HS-27A (cell line): ENCODE data around the gene LETM1.

Source experiments
- DNase-seq: peaks from one replicate; pipeline ENCODE4 v3.0.0-alpha.2; 2012; ENCODE audit warnings: low read depth, missing footprints

LETM1 gene

DNA sequence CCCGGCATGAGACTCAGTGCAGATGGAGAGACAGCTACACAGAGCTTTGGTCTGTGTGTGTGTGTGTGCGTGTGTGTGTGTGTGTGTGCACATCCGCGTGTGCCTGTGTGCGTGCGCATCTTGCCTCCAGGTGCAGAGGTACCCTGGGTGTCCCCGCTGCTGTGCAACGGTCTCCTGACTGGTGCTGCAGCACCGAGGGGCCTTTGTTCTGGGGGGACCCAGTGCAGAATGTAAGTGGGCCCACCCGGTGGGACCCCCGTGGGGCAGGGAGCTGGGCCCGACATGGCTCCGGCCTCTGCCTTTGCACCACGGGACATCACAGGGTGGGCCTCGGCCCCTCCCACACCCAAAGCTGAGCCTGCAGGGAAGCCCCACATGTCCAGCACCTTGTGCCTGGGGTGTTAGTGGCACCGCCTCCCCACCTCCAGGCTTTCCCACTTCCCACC lies 48.6 kb downstream of the LETM1 start:
- no peak for DNase-seq

DNA sequence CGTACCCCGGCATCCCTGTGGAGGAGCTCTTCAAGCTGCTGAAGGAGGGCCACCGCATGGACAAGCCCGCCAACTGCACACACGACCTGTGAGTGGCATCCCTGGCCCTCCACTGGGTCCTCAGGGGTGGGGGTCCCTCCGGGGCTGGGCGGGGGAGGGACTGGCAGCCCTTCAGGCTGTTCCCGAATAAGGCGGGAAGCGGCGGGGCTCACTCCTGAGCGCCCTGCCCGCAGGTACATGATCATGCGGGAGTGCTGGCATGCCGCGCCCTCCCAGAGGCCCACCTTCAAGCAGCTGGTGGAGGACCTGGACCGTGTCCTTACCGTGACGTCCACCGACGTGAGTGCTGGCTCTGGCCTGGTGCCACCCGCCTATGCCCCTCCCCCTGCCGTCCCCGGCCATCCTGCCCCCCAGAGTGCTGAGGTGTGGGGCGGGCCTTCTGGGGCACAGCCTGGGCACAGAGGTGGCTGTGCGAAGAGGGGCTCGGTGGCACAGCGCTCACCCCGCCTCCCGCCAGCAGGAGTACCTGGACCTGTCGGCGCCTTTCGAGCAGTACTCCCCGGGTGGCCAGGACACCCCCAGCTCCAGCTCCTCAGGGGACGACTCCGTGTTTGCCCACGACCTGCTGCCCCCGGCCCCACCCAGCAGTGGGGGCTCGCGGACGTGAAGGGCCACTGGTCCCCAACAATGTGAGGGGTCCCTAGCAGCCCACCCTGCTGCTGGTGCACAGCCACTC lies 49.2 kb downstream of the LETM1 start:
- DNase-seq = no peak

DNA sequence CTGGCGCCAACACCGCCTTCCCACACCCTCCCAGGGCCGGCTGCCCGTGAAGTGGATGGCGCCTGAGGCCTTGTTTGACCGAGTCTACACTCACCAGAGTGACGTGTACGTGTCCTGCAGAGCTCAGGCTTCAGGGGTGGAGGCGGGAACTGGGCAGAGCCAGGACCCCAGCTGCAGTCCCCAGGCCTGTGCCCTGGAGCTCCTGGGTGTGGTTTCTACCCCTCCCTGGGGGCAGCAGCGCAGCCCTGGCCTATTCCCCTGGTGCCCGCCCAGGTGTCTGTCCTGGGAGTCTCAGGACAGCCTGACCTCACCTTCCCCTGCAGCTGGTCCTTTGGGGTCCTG lies 49.8 kb downstream of the LETM1 start:
- DNase-seq = no peak

DNA sequence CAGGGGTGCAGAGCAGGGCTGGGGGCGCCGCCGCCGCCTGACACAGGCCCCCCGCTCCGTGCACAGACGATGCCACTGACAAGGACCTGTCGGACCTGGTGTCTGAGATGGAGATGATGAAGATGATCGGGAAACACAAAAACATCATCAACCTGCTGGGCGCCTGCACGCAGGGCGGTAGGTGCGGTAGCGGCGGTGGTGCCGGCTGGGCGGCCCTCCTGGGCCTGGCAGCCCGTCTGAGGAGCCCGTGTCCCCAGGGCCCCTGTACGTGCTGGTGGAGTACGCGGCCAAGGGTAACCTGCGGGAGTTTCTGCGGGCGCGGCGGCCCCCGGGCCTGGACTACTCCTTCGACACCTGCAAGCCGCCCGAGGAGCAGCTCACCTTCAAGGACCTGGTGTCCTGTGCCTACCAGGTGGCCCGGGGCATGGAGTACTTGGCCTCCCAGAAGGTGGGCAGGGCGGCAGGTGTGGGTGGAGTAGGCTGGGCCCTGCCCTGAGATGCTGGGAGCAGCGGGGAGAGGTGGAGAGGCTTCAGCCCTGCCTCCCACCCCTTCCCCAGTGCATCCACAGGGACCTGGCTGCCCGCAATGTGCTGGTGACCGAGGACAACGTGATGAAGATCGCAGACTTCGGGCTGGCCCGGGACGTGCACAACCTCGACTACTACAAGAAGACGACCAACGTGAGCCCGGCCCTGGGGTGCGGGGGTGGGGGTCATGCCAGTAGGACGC lies 50.3 kb downstream of the LETM1 start:
- DNase-seq = no peak

DNA sequence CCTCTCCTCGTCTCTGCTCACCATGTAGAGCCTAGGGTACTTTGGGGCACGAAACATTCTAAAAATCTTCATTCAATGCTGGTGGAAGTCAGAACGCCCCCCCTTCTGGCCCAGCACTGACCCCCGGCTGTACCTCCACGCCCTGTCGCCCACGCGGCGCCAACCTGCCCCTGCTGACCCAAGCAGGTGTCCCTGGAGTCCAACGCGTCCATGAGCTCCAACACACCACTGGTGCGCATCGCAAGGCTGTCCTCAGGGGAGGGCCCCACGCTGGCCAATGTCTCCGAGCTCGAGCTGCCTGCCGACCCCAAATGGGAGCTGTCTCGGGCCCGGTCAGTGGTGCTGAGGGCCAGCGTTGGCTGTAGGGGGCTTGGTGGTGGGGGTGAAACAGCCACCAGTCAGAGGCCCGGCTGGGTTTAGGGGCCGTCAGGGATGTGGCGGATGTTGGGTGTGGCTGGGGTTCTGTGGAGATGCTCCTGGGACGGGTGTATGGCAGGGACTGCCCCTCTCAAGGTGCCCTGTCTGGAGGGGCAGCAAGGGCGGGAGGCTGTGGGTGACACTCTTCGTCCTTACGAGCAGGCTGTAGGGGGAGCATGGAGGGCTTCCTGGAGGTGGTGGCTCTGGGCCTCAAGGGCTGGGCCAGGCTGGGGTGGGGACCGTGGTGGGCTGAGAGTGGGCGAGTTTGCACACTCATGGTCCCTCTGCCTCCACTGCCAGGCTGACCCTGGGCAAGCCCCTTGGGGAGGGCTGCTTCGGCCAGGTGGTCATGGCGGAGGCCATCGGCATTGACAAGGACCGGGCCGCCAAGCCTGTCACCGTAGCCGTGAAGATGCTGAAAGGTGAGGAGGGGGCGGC lies 51.1 kb downstream of the LETM1 start:
- DNase-seq = no peak

DNA sequence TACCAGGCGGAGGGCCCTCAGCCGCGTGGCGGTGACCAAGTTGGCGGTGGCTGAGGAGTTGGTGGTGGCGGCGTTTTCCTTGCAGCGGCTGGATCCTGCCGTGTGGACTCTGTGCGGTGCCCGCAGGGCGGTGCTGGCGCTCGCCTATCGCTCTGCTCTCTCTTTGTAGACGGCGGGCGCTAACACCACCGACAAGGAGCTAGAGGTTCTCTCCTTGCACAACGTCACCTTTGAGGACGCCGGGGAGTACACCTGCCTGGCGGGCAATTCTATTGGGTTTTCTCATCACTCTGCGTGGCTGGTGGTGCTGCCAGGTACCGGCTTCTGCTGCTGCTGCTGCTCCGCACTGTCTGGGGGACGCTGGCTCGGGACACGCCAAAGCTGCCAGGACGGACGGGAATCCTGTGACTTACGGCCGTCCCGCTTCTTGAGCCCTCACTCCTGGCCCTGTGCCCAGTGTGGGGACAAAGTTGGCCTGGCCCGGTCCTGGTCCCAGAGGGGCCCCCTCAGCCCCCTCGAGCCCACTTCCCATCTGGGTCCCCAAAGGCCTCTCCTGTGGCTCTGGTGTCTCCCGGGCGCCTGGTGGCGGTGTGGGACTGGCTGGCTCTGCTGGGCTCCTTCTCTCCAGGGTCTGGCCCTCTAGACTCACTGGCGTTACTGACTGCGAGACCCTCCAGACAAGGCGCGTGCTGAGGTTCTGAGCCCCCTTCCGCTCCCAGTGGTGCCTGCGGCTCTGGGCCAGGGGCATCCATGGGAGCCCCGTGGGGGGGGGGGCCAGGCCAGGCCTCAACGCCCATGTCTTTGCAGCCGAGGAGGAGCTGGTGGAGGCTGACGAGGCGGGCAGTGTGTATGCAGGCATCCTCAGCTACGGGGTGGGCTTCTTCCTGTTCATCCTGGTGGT lies 52.2 kb downstream of the LETM1 start:
- no peak for DNase-seq

DNA sequence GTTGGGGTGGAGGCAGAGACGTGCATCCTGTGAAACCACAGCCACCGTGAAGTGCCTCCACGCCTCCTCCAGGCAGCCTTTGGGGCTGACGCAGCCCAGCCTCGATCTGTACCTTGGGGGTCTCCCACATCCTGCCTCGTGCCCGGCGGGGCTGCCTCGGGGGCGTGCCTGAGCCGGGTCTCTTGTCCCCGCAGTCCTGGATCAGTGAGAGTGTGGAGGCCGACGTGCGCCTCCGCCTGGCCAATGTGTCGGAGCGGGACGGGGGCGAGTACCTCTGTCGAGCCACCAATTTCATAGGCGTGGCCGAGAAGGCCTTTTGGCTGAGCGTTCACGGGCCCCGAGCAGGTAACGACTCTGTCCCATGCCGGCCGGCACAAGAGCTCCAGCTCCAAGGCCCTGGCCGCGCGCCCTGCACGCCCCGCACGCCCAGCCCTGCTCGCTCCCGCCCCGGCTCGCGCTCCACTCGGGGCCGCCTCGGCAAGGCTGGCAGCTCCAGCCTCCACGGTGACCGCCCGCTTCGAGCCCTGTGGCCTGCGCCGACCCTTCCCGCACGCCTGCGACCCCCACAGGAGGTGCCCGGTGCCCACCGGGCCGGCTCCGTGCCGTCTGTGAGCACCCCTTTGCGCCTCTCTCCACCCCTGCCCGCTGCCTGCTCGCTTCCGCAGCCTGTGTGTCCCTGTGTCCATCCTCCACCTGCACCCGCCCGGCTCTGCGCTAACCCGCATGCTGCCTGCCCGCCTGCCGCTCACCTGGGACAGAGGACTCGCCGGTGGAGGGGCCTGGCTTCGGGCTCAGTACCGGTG lies 53.0 kb downstream of the LETM1 start:
- no peak for DNase-seq

DNA sequence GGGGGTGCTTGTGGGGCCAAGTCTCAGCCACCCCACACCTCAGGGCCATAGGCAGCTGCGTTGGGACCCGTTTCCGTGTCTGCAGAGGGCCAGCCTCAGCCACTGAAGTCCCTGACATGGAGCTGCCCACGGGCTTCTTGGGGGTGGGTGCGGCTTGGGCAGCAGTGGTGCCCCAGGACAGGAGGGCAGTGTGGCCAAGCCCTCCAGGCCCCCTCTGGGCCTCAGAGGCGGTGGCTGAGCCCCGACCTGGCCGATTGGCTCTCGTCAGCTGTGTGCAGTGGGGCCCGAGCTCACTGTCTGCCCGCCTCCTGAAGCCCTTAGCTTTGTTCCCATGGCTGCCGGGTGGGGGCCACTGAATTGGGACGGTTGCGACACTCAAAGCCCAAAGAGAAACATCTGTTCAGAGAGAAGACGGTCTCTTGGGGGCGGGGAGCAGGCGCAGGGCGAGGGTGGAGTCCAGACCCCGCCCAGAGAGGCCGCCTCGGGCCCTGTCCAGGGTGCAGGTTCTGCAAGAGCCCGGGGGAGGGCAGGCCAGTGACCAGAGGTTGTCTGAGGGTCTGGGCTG lies 53.7 kb downstream of the LETM1 start:
- DNase-seq = no peak

DNA sequence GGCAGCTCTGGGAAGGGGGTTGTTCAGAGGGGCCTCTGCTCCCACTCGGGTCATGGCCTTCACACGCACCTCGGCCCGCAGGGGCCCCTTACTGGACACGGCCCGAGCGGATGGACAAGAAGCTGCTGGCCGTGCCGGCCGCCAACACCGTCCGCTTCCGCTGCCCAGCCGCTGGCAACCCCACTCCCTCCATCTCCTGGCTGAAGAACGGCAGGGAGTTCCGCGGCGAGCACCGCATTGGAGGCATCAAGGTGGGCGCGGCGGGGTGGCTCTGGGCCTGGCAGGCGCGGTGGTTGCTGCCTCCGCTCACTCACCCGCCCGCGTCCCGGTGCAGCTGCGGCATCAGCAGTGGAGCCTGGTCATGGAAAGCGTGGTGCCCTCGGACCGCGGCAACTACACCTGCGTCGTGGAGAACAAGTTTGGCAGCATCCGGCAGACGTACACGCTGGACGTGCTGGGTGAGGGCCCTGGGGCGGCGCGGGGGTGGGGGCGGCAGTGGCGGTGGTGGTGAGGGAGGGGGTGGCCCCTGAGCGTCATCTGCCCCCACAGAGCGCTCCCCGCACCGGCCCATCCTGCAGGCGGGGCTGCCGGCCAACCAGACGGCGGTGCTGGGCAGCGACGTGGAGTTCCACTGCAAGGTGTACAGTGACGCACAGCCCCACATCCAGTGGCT lies 54.5 kb downstream of the LETM1 start:
- DNase-seq = no peak

DNA sequence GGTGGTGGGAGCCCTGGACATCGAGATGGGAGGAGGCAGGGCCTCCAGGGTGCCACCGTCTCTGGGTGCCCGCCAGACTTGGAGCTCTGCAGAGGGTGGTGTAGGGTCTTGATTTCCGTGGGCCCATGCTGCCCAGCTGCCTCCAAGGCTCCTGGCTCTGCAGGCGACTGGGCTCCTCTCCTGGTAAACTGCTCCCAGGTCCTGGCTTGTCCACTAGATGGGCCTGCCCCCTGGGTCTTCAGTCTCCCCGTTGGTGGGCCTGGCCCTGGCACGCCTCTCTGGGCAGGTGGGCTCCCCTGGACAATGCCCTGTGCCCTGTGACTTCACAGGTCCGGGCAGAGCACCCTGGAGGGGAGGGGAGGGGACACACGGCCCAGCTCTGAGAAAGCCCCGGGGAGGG lies 55.2 kb downstream of the LETM1 start:
- DNase-seq = no peak

DNA sequence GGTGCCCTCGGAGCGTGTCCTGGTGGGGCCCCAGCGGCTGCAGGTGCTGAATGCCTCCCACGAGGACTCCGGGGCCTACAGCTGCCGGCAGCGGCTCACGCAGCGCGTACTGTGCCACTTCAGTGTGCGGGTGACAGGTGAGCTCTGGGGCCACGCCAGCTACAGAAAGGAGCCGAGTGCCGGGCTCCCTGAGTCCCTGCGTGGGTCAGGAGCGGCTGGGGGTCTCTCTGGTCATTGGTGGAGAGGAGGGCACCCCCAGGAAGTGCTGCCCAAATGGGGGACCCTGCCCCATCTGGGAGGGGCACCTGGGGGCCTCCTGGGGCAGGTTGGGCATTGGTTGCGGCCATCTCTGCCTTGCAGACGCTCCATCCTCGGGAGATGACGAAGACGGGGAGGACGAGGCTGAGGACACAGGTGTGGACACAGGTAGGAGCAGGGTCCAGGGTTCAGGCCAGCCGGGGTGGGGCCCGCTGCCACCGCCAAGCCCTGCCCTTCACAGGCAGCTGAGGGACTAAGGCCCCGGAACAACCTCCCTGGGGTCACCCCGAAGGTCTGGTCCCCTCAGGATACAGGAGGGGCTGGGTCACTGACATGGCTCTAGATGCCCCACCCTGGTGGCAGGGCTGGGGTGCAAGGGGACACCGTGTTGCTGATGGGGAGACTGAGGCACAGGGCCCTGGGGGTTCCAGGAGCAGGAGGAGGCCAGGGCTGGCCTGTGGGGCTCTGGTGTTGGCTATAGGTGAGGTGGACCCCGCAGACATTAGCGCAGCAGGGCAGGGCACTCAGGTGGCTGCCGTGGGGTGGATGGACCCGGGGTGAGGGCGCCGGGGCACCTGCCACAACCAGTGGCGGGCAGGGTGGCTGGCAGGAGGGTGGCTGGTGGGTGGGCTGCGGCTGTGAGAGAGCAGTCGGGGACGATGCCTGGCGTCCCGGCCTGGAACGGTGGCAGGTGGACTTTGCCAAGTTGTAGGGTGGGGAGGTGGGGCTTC lies 56.3 kb downstream of the LETM1 start:
- DNase-seq = no peak

DNA sequence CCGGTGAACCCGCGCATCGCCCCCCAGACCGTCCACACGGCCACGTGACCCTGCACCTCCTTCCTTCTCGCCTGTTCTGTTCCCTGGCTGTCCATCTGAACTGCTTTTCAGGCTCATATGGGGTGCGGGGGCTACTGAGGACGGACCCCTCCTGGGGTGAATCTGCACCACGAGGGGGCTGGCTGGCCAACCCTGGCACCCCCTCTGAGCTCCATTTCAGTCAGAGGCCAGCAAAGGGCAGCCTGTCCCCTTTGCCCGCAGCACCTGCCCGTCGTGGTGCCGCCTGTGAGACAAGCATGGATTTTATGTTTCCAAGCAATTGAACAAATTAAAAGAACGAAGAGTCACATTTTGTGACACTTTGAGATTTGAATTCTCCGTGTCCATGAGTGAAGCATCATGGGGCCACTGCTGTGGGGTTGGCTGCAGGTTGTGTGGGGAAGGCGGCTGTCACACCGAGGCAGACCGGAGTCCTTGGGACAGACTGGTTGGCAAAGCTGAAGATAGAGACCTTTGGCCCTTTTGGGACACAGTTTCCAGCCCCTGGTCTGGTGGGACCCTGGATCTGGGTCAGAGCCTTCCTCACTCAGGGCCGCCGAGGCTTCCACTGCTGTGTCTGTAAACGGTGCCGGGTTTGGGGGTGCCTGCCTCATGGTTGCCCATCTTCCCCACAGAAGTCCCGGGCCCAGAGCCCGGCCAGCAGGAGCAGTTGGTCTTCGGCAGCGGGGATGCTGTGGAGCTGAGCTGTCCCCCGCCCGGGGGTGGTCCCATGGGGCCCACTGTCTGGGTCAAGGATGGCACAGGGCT lies 57.2 kb downstream of the LETM1 start:
- DNase-seq = no peak

DNA sequence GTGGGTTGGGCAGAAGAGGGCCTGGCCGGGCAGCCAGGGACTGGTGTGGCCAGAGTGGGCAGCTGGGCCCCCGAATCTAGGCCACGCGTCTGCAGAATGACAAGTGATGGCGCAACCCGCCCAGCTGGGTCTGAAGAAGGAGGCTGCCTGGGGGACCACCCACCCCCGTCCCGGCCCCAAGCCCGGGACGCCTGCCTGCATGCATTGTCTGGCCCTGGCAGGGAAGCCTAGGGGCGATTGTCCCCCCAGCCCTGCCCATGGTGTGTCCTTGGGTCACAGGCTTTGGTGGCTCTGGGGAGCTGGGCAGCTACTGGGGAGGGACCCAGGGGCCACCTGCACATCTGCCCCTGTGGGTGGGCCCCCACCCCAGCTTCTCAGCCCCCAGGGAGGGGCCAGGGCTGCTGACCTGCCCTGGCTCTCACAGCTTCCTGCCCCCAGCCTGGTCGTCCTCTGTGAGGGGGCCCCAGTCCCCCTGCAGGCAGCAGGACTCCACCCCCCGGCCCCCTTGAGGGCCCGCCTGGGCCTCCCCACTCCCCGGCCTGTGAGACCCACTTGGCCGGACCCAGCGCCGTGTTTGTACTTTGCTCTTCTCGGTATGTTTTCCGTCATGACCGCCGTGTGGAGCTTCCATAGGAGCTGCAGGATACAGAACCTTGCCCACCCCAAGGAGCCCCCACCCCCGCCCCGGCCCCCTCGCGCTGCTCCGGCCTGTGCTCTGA lies 57.9 kb downstream of the LETM1 start:
- DNase-seq = no peak

DNA sequence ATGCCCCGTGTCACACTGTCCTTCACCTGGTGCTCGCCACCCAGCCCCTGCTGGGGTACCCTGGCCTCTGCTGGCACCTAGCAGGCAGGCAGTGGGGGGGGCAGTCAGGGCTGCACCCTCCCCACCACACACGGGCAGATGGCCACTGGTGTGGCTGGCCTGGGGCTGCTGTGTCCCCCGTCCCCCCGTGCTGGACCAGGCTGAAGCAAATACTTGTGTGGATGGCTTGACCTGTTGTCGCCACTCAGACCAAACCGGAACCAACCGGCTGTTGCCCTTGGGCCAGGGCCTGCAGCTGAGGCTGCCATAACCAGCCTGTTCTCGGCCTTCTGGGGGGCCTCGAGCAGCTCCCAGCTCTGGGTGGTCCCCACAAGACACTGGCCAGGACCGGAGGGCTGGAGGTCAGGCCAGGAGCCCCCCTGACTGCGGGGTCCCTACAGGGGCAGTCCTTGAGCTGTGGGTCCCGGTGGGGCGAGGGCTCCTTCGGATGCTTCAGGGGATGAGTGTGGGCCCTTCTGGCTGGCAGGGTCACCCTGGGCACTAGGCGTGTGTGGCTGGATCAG lies 58.6 kb downstream of the LETM1 start:
- DNase-seq = no peak

DNA sequence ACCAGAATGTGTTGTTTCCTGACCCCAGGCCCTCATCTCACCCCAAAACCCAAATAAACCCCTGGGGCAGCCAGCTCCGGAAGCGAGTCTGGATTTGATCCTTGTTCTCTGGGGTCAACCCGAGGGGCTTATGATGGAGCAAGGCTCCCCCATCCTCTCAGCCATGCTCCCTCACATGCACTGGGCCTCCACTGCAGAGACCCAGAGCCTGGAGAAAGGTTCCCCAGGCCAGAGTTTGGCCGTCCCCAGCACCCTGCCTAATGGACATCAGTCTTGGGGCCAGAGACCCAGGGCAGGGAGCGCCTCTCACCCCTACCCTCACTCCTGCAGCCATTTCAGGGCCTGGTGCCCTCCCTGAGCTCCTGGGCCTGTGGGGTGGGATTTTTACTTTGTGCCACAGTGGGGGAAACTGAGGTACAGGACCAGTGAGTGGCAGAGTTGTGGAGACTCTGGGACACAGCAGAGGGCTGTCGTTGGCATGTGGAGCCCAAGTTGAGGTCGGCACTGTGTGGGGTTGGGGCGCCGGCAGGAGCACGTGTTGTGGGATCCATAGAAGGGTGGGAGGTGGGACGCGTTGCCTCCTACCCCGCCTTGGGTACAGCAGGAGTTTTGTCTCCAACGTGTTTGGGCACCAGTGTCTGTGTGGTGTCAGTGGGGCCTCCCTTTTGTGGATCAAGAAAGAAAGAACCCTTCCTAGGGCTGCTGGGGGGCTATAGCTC lies 59.3 kb downstream of the LETM1 start:
- DNase-seq = no peak
